Stromal cell of bone marrow (primary cell): ENCODE measurements around the gene PRDM10.

Experiments used
- DNase-seq: peaks from one replicate; pipeline ENCODE4 v3.0.0-alpha.2; 2012; ENCODE audit warnings: low read depth

PRDM10 gene

GRCh38 chr11:130006929-130007328, 4.3 kb upstream of the PRDM10 start:
- no peak for DNase-seq

- no peak for DNase-seq
These were observed 1.0 kb upstream of the PRDM10 start for GRCh38 chr11:130003717-130004001.

- peak; percentile 99 for DNase-seq
These were observed 446 bp upstream of the PRDM10 start for GRCh38 chr11:130002846-130003716.

GRCh38 chr11:130001461-130002351, 929 bp downstream of the PRDM10 start:
- no peak for DNase-seq

GRCh38 chr11:130000552-130001176, 2.0 kb downstream of the PRDM10 start:
- no peak for DNase-seq

- DNase-seq = no peak
These were observed 3.2 kb downstream of the PRDM10 start for GRCh38 chr11:129999407-129999806.

GRCh38 chr11:129998905-129999304, 3.7 kb downstream of the PRDM10 start:
- DNase-seq = no peak

GRCh38 chr11:129998107-129998506, 4.5 kb downstream of the PRDM10 start:
- DNase-seq = no peak

- DNase-seq = no peak
These were observed 5.1 kb downstream of the PRDM10 start for GRCh38 chr11:129997513-129997912.

GRCh38 chr11:129996113-129996870, 6.3 kb downstream of the PRDM10 start:
- no peak for DNase-seq

GRCh38 chr11:129995163-129995562, 7.5 kb downstream of the PRDM10 start:
- DNase-seq = no peak

GRCh38 chr11:129992161-129992944, 10.3 kb downstream of the PRDM10 start:
- no peak for DNase-seq

- DNase-seq = no peak
These were observed 13.4 kb downstream of the PRDM10 start for GRCh38 chr11:129989149-129989813.

- DNase-seq = no peak
These were observed 14.7 kb downstream of the PRDM10 start for GRCh38 chr11:129987950-129988349.

- no peak for DNase-seq
These were observed 16.8 kb downstream of the PRDM10 start for GRCh38 chr11:129985823-129986222.

- DNase-seq = no peak
These were observed 22.5 kb downstream of the PRDM10 start for GRCh38 chr11:129980086-129980485.

- no peak for DNase-seq
These were observed 23.5 kb downstream of the PRDM10 start for GRCh38 chr11:129979046-129979605.

GRCh38 chr11:129978447-129978846, 24.2 kb downstream of the PRDM10 start:
- no peak for DNase-seq

GRCh38 chr11:129976328-129976727, 26.3 kb downstream of the PRDM10 start:
- DNase-seq = no peak

- DNase-seq = no peak
These were observed 27.1 kb downstream of the PRDM10 start for GRCh38 chr11:129975543-129975942.
